A549 (cell line): ENCODE results near the gene SGIP1. TPM values are rescaled to one million over a fixed set of nuclear protein-coding genes. Genes with fewer than 3 reads are reported as not detected.
A peak's percentile ranks its signal among the peaks of the same experiment; 100 is the strongest.

Experiments
- ATAC-seq, 2 experiments: fragments of 200-7000 bp in 1 of 2; fragments of >200 bp in 1 of 2; cut with Nextera tagmentation in 1 of 2; cut with Tn5 transposase in 1 of 2; 3 replicates each; pipeline versions ENCODE4 v1.8.0 to v1.9.1; 2018 to 2020; ENCODE audit warnings: mild to moderate bottlenecking in 1 of 2, moderate library complexity in 1 of 2
- CTCF ChIA-PET: fragments of 300-600 bp; sonication (Branson Sonifier 250); formaldehyde crosslinking; extraction: SDS; loops from one replicate; lab custom pipeline; 2021; ENCODE audit warnings: antibody characterized with exemption, inconsistent platforms; lab: Yijun Ruan, JAX
- POLR2A ChIA-PET: fragments of 350-600 bp; formaldehyde crosslinking; extraction: SDS; loops from one replicate; lab custom pipeline; 2021; ENCODE audit warnings: antibody characterized with exemption, inconsistent platforms; lab: Yijun Ruan, JAX
- DNase-seq, 2 experiments: peaks; one replicate each; pipeline versions ENCODE4 v3.0.0 to v3.0.0-alpha.2; 2011 to 2016; ENCODE audit warnings: low read depth in 1 of 2, low spot score in 1 of 2
- FAIRE-seq: peaks from 2 replicates; lab custom pipeline; 2011; peaks lifted over from hg19 to GRCh38; lab: Jason Lieb, UNC
- H3K27ac ChIP-seq, 2 experiments: fragments of >200 bp; sonication (Bioruptor Twin); formaldehyde crosslinking; 3 replicates each; pipeline ENCODE4 v1.5.1; 2016 to 2017
- H3K4me1 ChIP-seq: fragments of >200 bp; sonication (Bioruptor Twin); formaldehyde crosslinking; 3 replicates; pipeline ENCODE4 v1.6.1; 2016
- H3K4me2 ChIP-seq: fragments of >200 bp; sonication (Bioruptor Twin); formaldehyde crosslinking; 3 replicates; pipeline ENCODE4 v1.6.1; 2016
- H3K4me3 ChIP-seq: fragments of >200 bp; sonication (Bioruptor Twin); formaldehyde crosslinking; 3 replicates; pipeline ENCODE4 v1.5.1; 2016
- H3K9me3 ChIP-seq: fragments of >200 bp; sonication (Bioruptor Twin); formaldehyde crosslinking; 3 replicates; pipeline ENCODE4 v1.6.1; 2016
- BHLHE40 ChIP-seq: IDR thresholded peaks from 2 replicates; pipeline ENCODE4 v1.6.1; 2012; ENCODE audit warnings: low read depth, low read length, inconsistent platforms
- CBX2 ChIP-seq: fragments of 200-600 bp; sonication (generic); IDR thresholded peaks from 2 replicates; pipeline ENCODE4 v1.6.1; 2016; ENCODE audit warnings: low read depth, mild to moderate bottlenecking, borderline replicate concordance
- CTCF ChIP-seq: fragments of >200 bp; sonication (Bioruptor Twin); formaldehyde crosslinking; IDR thresholded peaks from 3 replicates; pipeline ENCODE4 v1.5.1; 2016
- EHMT2 ChIP-seq: fragments of 200-600 bp; sonication (generic); IDR thresholded peaks from 2 replicates; pipeline ENCODE4 v1.6.1; 2016; ENCODE audit warnings: antibody characterized with exemption, low read depth, mild to moderate bottlenecking, moderate library complexity
- FOXS1 ChIP-seq: fragments of 250-450 bp; sonication (Bioruptor Pico); IDR thresholded peaks from 2 replicates; pipeline ENCODE4 v1.5.0; 2020; ENCODE audit warnings: mild to moderate bottlenecking, moderate library complexity
- HES2 ChIP-seq: fragments of >200 bp; sonication (Bioruptor Twin); formaldehyde crosslinking; IDR thresholded peaks from 2 replicates; pipeline ENCODE4 v1.6.1; 2016
- HEYL ChIP-seq: fragments of 250-450 bp; sonication (Bioruptor Pico); IDR thresholded peaks from 2 replicates; pipeline ENCODE4 v1.8.0; 2021; ENCODE audit warnings: mild to moderate bottlenecking, moderate library complexity
- JUNB ChIP-seq: fragments of >200 bp; sonication (Bioruptor Twin); formaldehyde crosslinking; IDR thresholded peaks from 2 replicates; pipeline ENCODE4 v1.6.1; 2016
- MAZ ChIP-seq: fragments of 150-350 bp; IDR thresholded peaks from 2 replicates; pipeline ENCODE4 v1.6.1; 2014; ENCODE audit warnings: antibody characterized with exemption, low read depth, low read length, borderline replicate concordance
- NFE2L2 ChIP-seq: fragments of 150-350 bp; conservative IDR thresholded peaks from 2 replicates; pipeline ENCODE4 v1.6.1; 2014; ENCODE audit warnings: low read length
- PHF8 ChIP-seq: fragments of 200-600 bp; sonication (generic); IDR thresholded peaks from 2 replicates; pipeline ENCODE4 v1.6.1; 2016; ENCODE audit warnings: low read depth, mild to moderate bottlenecking, antibody characterized with exemption, moderate library complexity, borderline replicate concordance
- POLR2A ChIP-seq: IDR thresholded peaks from 2 replicates; pipeline ENCODE4 v1.6.1; 2012; ENCODE audit warnings: mild to moderate bottlenecking, low read length
- RAD21 ChIP-seq, 2 experiments: fragments of >200 bp in 1 of 2; sonication (Bioruptor Twin) in 1 of 2; formaldehyde crosslinking in 1 of 2; IDR thresholded peaks in 1 of 2; conservative IDR thresholded peaks in 1 of 2; 2 replicates in 1 of 2; 3 replicates in 1 of 2; pipeline ENCODE4 v1.6.1; 2012 to 2018; ENCODE audit warnings: inconsistent platforms in 1 of 2
- REST ChIP-seq: fragments of 200-600 bp; sonication (generic); IDR thresholded peaks from 2 replicates; pipeline ENCODE4 v1.6.1; 2016; ENCODE audit warnings: antibody characterized with exemption, mild to moderate bottlenecking, moderate library complexity
- SMC3 ChIP-seq: fragments of >200 bp; sonication (Bioruptor Twin); formaldehyde crosslinking; IDR thresholded peaks from 3 replicates; pipeline ENCODE4 v1.6.1; 2018; ENCODE audit warnings: inconsistent platforms
- TFCP2L1 ChIP-seq: fragments of 250-450 bp; sonication (Bioruptor Pico); IDR thresholded peaks from 2 replicates; pipeline ENCODE4 v1.5.0; 2021; ENCODE audit warnings: mild to moderate bottlenecking
- ZC3H11A ChIP-seq: fragments of 450-650 bp; IDR thresholded peaks from 2 replicates; pipeline ENCODE4 v1.6.1; 2014; ENCODE audit warnings: antibody characterized with exemption, mild to moderate bottlenecking
- ZSCAN20 ChIP-seq: fragments of 250-450 bp; sonication (Bioruptor Pico); IDR thresholded peaks from 2 replicates; pipeline ENCODE4 v1.8.0; 2022; ENCODE audit warnings: mild to moderate bottlenecking, moderate library complexity
- WGBS: methylation state at CpG from one replicate; pipeline ENCODE4 v1.1.6; 2017; ENCODE audit errors: missing lambda C conversion rate; 5-methylcytosine and 5-hydroxymethylcytosine counted together
- polyA plus RNA-seq, 4 experiments: library from polyadenylated mRNA; depleted of rRNA in 3 of 4; stranded (reverse); fragments of >200 nt; fragmentation: RNase III in 1 of 4; extraction: RNeasy Plus Mini Kit Qiagen cat#74134 plus additional on column Dnase treatment in 1 of 4; gene quantifications; 2 replicates in 3 of 4; 3 replicates in 1 of 4; pipeline ENCODE4 v1.2.3, GENCODE V29; 2011 to 2017
- TF ChIP-seq, protein P1 (sequence below): fragments of 250-450 bp; sonication (Bioruptor Pico); IDR thresholded peaks from 2 replicates; pipeline ENCODE4 v1.5.0; 2021; ENCODE audit warnings: mild to moderate bottlenecking, moderate library complexity, borderline replicate concordance
- TF ChIP-seq, protein P2 (sequence below): IDR thresholded peaks from 2 replicates; pipeline ENCODE4 v1.6.1; 2012; ENCODE audit warnings: low read depth, borderline replicate concordance
- TF ChIP-seq, protein P3 (sequence below): fragments of 250-450 bp; sonication (Bioruptor Pico); IDR thresholded peaks from 2 replicates; pipeline ENCODE4 v1.5.0; 2020; ENCODE audit warnings: low read depth, mild to moderate bottlenecking, moderate library complexity

Gene SGIP1
- polyA plus RNA-seq, 2 of the 4 experiments (the other 2 are of a cell fraction): not detected

DNA sequence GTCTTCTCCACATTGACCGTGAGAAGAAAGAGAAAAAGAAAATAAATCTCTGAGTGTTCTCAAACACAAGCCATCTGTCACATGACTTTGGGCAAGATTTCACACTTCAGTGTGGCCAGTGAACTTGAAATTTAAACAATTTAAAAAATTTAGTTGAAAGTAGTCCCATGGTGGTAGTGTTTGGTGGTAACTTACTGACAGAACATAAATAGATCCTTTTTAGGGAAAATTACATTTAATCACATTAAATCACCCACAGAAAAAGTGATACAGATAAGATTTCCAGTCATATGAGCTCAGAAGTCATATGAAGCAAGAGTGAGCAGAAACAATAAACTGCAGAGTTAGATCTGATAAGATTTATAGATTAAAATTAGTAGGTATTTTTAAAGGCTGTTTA is 31.9 kb upstream of the SGIP1 start:
- Histone ChIP-seq H3K9me3 (no peaks in the 10 kb centered on the region), H3K4me3 (no peak overlapping the region), H3K4me2 (no peak overlapping the region), H3K27ac (no peak overlapping the region), H3K4me1 (no peaks in the 10 kb centered on the region)
- CTCF ChIA-PET: interaction anchor here (0.7 to 5.8 kb wide), 3 partner anchors 24 to 167 kb away, joined by 3 to 36 read pairs (median 5); no protein-coding TSS in a partner anchor
- ATAC-seq (no peak), DNase-seq (no peak), FAIRE-seq (no peak)
- TF ChIP-seq BHLHE40 (no peak), HEYL (CRISPR knock-in tag) (no peak), JUNB (no peak), NFE2L2 (no peak), REST (no peak), SMC3 (no peak), FOXS1 (CRISPR knock-in tag) (no peak), HES2 (no peak), ZSCAN20 (CRISPR knock-in tag) (no peak), MAZ (no peak), ZC3H11A (no peak), PHF8 (no peak), CBX2 (no peak), TFCP2L1 (CRISPR knock-in tag) (no peak), EHMT2 (no peak)
- TF ChIP-seq, protein P1, sequence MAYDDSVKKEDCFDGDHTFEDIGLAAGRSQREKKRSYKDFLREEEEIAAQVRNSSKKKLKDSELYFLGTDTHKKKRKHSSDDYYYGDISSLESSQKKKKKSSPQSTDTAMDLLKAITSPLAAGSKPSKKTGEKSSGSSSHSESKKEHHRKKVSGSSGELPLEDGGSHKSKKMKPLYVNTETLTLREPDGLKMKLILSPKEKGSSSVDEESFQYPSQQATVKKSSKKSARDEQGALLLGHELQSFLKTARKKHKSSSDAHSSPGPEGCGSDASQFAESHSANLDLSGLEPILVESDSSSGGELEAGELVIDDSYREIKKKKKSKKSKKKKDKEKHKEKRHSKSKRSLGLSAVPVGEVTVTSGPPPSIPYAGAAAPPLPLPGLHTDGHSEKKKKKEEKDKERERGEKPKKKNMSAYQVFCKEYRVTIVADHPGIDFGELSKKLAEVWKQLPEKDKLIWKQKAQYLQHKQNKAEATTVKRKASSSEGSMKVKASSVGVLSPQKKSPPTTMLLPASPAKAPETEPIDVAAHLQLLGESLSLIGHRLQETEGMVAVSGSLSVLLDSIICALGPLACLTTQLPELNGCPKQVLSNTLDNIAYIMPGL (CRISPR knock-in tag): no peak
- TF ChIP-seq, protein P2, sequence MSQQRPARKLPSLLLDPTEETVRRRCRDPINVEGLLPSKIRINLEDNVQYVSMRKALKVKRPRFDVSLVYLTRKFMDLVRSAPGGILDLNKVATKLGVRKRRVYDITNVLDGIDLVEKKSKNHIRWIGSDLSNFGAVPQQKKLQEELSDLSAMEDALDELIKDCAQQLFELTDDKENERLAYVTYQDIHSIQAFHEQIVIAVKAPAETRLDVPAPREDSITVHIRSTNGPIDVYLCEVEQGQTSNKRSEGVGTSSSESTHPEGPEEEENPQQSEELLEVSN: no peak
- TF ChIP-seq, protein P3, sequence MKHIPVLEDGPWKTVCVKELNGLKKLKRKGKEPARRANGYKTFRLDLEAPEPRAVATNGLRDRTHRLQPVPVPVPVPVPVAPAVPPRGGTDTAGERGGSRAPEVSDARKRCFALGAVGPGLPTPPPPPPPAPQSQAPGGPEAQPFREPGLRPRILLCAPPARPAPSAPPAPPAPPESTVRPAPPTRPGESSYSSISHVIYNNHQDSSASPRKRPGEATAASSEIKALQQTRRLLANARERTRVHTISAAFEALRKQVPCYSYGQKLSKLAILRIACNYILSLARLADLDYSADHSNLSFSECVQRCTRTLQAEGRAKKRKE: no peak
- POLR2A ChIA-PET: no interaction called here
- WGBS: 84% methylated on average over 1 of the region's 1 CpG

- peak; percentile 70 to 71 for TF ChIP-seq RAD21 (conservative IDR thresholded peaks at IDR 0.05 in 1 of 2, IDR thresholded peaks at IDR 0.05 in 1 of 2)
- TF ChIP-seq POLR2A: no peak
- peak; percentile 67 for TF ChIP-seq CTCF
- peak; percentile 65 for TF ChIP-seq SMC3
- Histone ChIP-seq H3K4me1 (no peaks in the 10 kb centered on the region), H3K4me3 (no peak overlapping the region), H3K4me2 (no peak overlapping the region), H3K27ac (no peak overlapping the region), H3K9me3 (no peaks in the 10 kb centered on the region)
- ChIA-PET CTCF (interaction anchor here (0.6 to 5.8 kb wide), 27 partner anchors 9 to 261 kb away, joined by 3 to 36 read pairs (median 3); no protein-coding TSS in a partner anchor), POLR2A (no interaction called here)
- DNase-seq (peak; percentile 7 to 66), FAIRE-seq (no peak), ATAC-seq (peak; percentile 85 to 89; a peak in 5 of 6 replicates)
- WGBS: 42% methylated on average over 3 of the region's 3 CpGs
Observed at GRCh38 chr1:66503841-66504470, 30.0 kb upstream of the SGIP1 start.
